Colonic mucosa (tissue), 4 donors: ENCODE data around the gene ERICH2. TPM values are rescaled to one million over a fixed set of nuclear protein-coding genes. Genes with fewer than 3 reads are reported as not detected.

Experiments
- DNase-seq: peaks from one replicate; pipeline ENCODE4 v3.0.0-alpha.2; 2020
- H3K27ac ChIP-seq: fragments of 200-600 bp; one replicate; pipeline ENCODE4 v1.8.0; 2021
- H3K27me3 ChIP-seq: fragments of 200-600 bp; one replicate; pipeline ENCODE4 v1.8.0; 2021
- H3K36me3 ChIP-seq: fragments of 200-600 bp; one replicate; pipeline ENCODE4 v1.8.0; 2021
- H3K4me1 ChIP-seq: fragments of 200-600 bp; one replicate; pipeline ENCODE4 v1.8.0; 2021; ENCODE audit warnings: mild to moderate bottlenecking
- H3K4me3 ChIP-seq: fragments of 200-600 bp; one replicate; pipeline ENCODE4 v1.8.0; 2021
- H3K9ac ChIP-seq, 2 donors: one replicate each; pipeline ENCODE4 v1.7.0; 2013; ENCODE audit warnings: control low read depth in 2 of 2, low read depth in 2 of 2, low read length in 2 of 2
- H3K9me3 ChIP-seq: fragments of 200-600 bp; one replicate; pipeline ENCODE4 v1.8.0; 2021
- intact Hi-C: fragments of 100-400 bp; cut with DNase I; formaldehyde crosslinking; loops from one replicate; pipeline ENCODE4 v1.14.1; 2022
- total RNA-seq, 2 donors: library from RNA; stranded (reverse); fragmentation: NEBNext Ultra II Directional in 1 of 2; extraction: Animal tissue kit (Norgen Biotek cat#: 25700) in 1 of 2; gene quantifications; one replicate each; pipeline ENCODE4 v1.2.1, GENCODE V29; 2021
- TF ChIP-seq, protein P1 (sequence below): fragments of 200-600 bp; IDR thresholded peaks from one replicate; pipeline ENCODE4 v1.8.0; 2022; ENCODE audit warnings: antibody characterized with exemption, mild to moderate bottlenecking
- donor health status: healthy.
- donor health status: DM: no; HTN: no; CAD: no.
- donor health status: DM: no; HTN: no; CAD: no.

ERICH2 gene
- total RNA-seq, 2 donors from 2014 or later = not detected

DNA sequence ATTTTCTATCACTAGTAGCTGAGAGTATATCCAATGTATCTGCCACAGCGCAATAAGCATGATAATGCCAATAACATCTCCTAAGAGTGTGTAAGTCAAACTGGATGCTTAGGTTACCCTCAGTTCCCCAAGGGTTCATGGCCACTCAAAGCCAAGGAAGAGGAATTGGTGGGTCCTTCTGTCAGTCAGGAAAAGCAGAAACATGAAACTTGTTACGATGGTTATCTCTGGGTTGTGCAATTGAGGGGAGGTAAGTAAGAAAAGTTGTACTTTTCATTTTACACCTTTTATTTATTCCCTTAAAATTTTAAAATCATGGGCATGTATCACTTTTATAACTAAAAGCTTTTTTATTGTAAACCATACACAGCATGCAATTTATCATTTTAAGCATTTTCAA, 36.4 kb downstream of the ERICH2 start:
- no peak overlapping the region for H3K4me3 ChIP-seq
- no peak for DNase-seq
- H3K27me3 ChIP-seq = no peaks in the 10 kb centered on the region
- no peaks in the 10 kb centered on the region for H3K9me3 ChIP-seq
- H3K9ac ChIP-seq = no peak overlapping the region
- no peaks in the 10 kb centered on the region for H3K4me1 ChIP-seq
- TF ChIP-seq, protein P1, sequence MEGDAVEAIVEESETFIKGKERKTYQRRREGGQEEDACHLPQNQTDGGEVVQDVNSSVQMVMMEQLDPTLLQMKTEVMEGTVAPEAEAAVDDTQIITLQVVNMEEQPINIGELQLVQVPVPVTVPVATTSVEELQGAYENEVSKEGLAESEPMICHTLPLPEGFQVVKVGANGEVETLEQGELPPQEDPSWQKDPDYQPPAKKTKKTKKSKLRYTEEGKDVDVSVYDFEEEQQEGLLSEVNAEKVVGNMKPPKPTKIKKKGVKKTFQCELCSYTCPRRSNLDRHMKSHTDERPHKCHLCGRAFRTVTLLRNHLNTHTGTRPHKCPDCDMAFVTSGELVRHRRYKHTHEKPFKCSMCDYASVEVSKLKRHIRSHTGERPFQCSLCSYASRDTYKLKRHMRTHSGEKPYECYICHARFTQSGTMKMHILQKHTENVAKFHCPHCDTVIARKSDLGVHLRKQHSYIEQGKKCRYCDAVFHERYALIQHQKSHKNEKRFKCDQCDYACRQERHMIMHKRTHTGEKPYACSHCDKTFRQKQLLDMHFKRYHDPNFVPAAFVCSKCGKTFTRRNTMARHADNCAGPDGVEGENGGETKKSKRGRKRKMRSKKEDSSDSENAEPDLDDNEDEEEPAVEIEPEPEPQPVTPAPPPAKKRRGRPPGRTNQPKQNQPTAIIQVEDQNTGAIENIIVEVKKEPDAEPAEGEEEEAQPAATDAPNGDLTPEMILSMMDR = no peak
- intact Hi-C loops = no loop called here
- H3K36me3 ChIP-seq = no peaks in the 10 kb centered on the region
- H3K27ac ChIP-seq = no peak overlapping the region

DNA sequence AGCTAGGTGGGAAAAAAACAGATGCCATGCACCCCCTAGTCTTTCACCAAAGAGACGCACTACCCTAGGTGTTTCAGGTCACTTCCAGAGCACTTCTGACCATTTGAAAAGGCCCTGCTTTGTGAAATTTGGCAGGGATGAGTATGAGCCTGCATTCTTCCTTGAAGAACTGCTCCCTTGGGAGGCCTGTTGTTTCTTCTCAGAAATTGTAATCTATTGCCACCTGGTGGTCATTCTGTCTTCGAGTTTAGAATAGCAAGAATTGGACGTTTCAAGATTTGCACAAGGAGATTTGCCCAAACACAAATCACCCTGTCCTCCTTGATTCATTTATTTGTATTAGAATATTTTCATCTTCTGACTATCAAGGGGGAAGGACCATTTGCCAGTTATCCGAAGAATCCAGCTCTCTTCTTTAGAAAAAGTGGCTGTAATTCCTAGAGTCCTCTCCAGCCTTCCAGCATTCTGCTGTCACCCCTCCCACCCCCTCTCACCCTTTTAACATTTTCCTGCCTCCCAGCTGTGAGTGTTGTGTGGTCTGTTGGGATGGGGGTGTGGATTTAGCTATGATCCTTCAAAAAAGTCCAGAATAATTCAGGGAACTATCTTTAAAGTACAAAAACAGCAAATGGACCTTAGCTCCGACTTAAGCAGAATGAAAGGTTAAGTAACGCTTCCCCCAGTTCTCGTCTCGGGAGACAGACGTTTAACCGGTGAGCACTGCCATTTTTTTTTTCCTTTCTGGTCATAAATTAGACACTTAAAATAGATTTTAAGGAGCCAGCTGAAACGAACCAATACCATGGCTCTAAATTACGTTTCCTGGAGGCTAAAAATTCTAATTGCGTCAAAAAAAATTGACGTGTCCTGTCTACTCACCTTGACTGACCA, 42.8 kb downstream of the ERICH2 start:
- peak; percentile 54 for DNase-seq
- Histone ChIP-seq H3K9ac (no peak overlapping the region), H3K36me3 (no peaks in the 10 kb centered on the region), H3K4me3 (no peak overlapping the region), H3K27ac (no peak overlapping the region), H3K27me3 (peaks cover 47% of the 10 kb centered on the region), H3K9me3 (no peaks in the 10 kb centered on the region), H3K4me1 (peaks cover 11% of the 10 kb centered on the region)
- intact Hi-C loops = loop anchor here (5.0 to 10.0 kb wide), 4 partner anchors 96 to 451 kb away; partner anchors contain the start of gene SP5
- TF ChIP-seq, protein P1 = peak; percentile 69

GRCh38 chr2:170813611-170814532, 43.7 kb downstream of the ERICH2 start:
- intact Hi-C loops = loop anchor here (5.0 to 10.0 kb wide), 4 partner anchors 97 to 452 kb away; partner anchors contain the start of gene SP5
- Histone ChIP-seq H3K27ac (no peak overlapping the region), H3K36me3 (no peaks in the 10 kb centered on the region), H3K27me3 (peaks cover 56% of the 10 kb centered on the region), H3K9ac (no peak overlapping the region), H3K9me3 (no peaks in the 10 kb centered on the region), H3K4me1 (peaks cover 17% of the 10 kb centered on the region), H3K4me3 (no peak overlapping the region)
- no peak for DNase-seq
- TF ChIP-seq, protein P1 = no peak

DNA sequence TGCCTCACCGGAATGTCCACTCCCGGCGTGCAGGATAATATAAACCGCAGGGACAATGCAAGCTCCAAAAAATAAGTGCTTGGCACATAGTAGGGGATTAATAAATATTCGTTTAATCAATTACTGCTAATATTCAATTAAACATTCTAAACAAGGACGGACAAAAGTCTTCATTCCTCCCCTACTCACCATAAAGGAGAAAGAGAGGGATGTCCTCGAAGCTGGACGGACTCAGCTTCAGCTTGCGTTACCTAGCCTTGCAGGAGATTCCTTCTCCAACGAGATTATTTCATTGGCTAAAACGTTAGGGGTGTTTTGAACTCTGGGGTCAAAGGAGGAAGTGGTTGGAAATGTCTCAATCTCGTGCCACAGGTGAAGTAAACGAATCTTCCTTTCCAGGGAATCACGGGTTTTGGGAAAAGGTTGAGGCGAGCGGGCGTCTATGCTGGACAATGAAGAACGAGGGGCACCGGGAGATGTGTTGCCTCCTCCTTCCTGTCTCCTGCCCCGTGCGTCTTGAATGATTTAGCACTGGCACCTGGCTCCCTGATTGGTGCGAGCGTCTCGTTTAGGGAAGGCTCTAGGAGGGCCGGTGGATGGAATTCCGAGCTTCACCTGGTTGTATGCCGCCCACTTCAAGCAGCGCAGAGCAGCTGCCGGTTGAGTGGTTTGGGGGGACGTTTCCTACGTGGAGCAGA, 44.5 kb downstream of the ERICH2 start:
- Histone ChIP-seq H3K4me3 (no peak overlapping the region), H3K27me3 (peaks cover 64% of the 10 kb centered on the region), H3K9ac (no peak overlapping the region), H3K9me3 (no peaks in the 10 kb centered on the region), H3K36me3 (no peaks in the 10 kb centered on the region), H3K4me1 (peaks cover 17% of the 10 kb centered on the region), H3K27ac (no peak overlapping the region)
- DNase-seq = no peak
- intact Hi-C loops = loop anchor here (5.0 to 10.0 kb wide), 5 partner anchors 97 to 577 kb away; partner anchors contain the start of gene SP5
- TF ChIP-seq, protein P1 = no peak

GRCh38 chr2:170815311-170815710, 45.1 kb downstream of the ERICH2 start:
- DNase-seq = no peak
- no peaks in the 10 kb centered on the region for H3K9me3 ChIP-seq
- H3K27ac ChIP-seq = no peak overlapping the region
- H3K4me1 ChIP-seq = peaks cover 17% of the 10 kb centered on the region
- intact Hi-C loops = loop anchor here (5.0 to 10.0 kb wide), 2 partner anchors 331 to 578 kb away; no protein-coding TSS in a partner anchor
- no peaks in the 10 kb centered on the region for H3K36me3 ChIP-seq
- TF ChIP-seq, protein P1 = no peak
- no peak overlapping the region for H3K9ac ChIP-seq
- no peak overlapping the region for H3K4me3 ChIP-seq
- peaks cover 70% of the 10 kb centered on the region for H3K27me3 ChIP-seq
